Progenitor cell of endocrine pancreas (in vitro differentiated cells): ENCODE results near the gene DOP1A. TPM values are rescaled to one million over a fixed set of nuclear protein-coding genes. Genes with fewer than 3 reads are reported as not detected.
"Not testable (repeated sequence)": the region's sequence is repeated elsewhere in the genome, so short reads cannot be mapped to it uniquely, and the experiment has no call there.

Source experiments
- DNase-seq: peaks from one replicate; pipeline ENCODE4 v3.0.0; 2021; ENCODE audit warnings: low spot score; ENCODE audit not compliant: unreplicated experiment
- H3K27ac Mint-ChIP-seq: 2 replicates; pipeline ENCODE4 v1.8.0; 2021; ENCODE audit warnings: mild to moderate bottlenecking, moderate library complexity, mixed read lengths
- H3K27me3 Mint-ChIP-seq: 2 replicates; pipeline ENCODE4 v1.8.0; 2021; ENCODE audit warnings: mixed read lengths
- H3K36me3 Mint-ChIP-seq: 2 replicates; pipeline ENCODE4 v1.8.0; 2022; ENCODE audit warnings: mixed read lengths; ENCODE audit not compliant: insufficient read depth
- H3K4me1 Mint-ChIP-seq: 2 replicates; pipeline ENCODE4 v1.8.0; 2021; ENCODE audit warnings: low read depth, mixed read lengths
- H3K4me3 Mint-ChIP-seq: 2 replicates; pipeline ENCODE4 v1.8.0; 2021; ENCODE audit warnings: low read depth, mild to moderate bottlenecking, moderate library complexity, mixed read lengths
- H3K9me3 Mint-ChIP-seq: 2 replicates; pipeline ENCODE4 v1.8.0; 2021; ENCODE audit warnings: low read depth, mixed read lengths
- total RNA-seq: library from RNA; stranded (reverse); gene quantifications from 2 replicates; pipeline ENCODE4 v1.2.1, GENCODE V29; 2021
- TF ChIP-seq, protein P1 (sequence below): fragments of 200-600 bp; sonication (generic); IDR thresholded peaks from one replicate; pipeline ENCODE4 v1.5.0; 2021; ENCODE audit warnings: antibody characterized with exemption, mild to moderate bottlenecking; ENCODE audit not compliant: unreplicated experiment

DOP1A gene
- total RNA-seq, 1 donor from 2014 or later, result 47.1 TPM

DNA sequence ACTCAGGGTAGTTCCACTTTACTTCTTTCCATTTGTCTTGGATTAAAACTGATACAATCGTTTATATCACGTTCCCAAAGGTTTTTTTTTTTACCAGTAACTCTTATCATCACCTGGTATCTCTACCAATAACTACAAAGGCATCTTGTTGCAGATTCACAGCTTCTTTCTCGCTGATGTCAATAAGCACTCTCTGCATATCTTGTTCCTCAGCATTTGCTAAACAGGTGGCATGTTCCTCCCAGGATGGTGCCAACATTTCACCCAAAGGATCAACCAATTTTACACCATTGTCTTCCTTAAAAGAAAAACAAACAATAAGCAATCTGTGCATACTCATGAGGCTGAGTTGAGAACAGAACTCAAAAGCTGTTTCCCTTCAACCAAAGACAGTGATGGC is 121.0 kb downstream of the DOP1A start:
- DNase-seq, result no peak
- H3K9me3 Mint-ChIP-seq, result no peaks in the 10 kb centered on the region
- H3K27me3 Mint-ChIP-seq, result no peaks in the 10 kb centered on the region
- H3K4me1 Mint-ChIP-seq, result peaks cover 14% of the 10 kb centered on the region
- peaks cover 21% of the 10 kb centered on the region for H3K36me3 Mint-ChIP-seq
- TF ChIP-seq, protein P1, sequence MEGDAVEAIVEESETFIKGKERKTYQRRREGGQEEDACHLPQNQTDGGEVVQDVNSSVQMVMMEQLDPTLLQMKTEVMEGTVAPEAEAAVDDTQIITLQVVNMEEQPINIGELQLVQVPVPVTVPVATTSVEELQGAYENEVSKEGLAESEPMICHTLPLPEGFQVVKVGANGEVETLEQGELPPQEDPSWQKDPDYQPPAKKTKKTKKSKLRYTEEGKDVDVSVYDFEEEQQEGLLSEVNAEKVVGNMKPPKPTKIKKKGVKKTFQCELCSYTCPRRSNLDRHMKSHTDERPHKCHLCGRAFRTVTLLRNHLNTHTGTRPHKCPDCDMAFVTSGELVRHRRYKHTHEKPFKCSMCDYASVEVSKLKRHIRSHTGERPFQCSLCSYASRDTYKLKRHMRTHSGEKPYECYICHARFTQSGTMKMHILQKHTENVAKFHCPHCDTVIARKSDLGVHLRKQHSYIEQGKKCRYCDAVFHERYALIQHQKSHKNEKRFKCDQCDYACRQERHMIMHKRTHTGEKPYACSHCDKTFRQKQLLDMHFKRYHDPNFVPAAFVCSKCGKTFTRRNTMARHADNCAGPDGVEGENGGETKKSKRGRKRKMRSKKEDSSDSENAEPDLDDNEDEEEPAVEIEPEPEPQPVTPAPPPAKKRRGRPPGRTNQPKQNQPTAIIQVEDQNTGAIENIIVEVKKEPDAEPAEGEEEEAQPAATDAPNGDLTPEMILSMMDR, result no peak
- H3K4me3 Mint-ChIP-seq, result no peak overlapping the region
- H3K27ac Mint-ChIP-seq, result peak overlapping the region; percentile 24

DNA sequence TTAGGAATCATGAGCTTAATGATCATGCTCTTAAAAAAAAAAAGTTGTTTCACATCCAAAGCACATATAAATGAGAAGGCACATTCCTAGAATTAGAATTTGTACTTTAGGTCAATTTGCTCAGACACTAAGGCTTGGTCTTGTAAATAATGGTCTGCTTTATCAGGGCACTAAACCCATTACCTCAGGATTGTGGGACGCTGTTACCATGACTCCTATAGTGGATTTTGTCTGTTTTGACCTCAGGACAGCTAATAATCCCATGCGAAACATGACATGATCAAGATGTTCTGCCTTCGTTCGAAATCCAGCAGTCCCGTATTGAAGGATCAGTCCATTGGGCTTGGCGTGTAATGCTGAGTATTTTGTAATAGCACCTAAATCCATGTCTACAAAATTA is 123.2 kb downstream of the DOP1A start:
- peak overlapping the region; percentile 76 for H3K27ac Mint-ChIP-seq
- H3K4me1 Mint-ChIP-seq, result peaks cover 23% of the 10 kb centered on the region
- H3K9me3 Mint-ChIP-seq, result no peaks in the 10 kb centered on the region
- DNase-seq, result no peak
- peaks cover 12% of the 10 kb centered on the region for H3K36me3 Mint-ChIP-seq
- H3K27me3 Mint-ChIP-seq, result no peaks in the 10 kb centered on the region
- TF ChIP-seq, protein P1, result no peak
- H3K4me3 Mint-ChIP-seq, result peak overlapping the region; percentile 99

DNA sequence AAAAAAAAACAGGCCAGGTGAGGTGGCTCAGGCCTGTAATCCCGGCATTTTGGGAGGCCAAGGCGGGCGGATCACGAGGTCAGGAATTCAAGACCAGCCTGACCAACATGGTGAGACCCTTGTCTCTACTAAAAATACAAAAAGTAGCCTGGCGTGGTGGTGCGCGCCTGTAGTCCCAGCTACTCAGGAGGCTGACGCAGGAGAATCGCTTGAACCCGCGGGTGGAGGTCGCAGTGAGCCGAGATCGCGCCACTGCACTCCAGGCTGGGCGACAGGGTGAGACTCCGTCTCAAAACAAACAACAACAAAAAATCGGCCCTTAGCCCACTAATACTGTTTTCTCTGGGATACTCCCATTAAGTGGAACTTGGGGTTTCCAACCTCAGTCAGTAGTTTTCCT is 124.5 kb downstream of the DOP1A start:
- not testable (repeated sequence) for H3K27me3 Mint-ChIP-seq, DNase-seq, H3K9me3 Mint-ChIP-seq
- Mint-ChIP-seq H3K27ac (peak overlapping the region; percentile 99), H3K4me1 (peaks cover 23% of the 10 kb centered on the region), H3K36me3 (peaks cover 10% of the 10 kb centered on the region), H3K4me3 (peak overlapping the region; percentile 99)

DNA sequence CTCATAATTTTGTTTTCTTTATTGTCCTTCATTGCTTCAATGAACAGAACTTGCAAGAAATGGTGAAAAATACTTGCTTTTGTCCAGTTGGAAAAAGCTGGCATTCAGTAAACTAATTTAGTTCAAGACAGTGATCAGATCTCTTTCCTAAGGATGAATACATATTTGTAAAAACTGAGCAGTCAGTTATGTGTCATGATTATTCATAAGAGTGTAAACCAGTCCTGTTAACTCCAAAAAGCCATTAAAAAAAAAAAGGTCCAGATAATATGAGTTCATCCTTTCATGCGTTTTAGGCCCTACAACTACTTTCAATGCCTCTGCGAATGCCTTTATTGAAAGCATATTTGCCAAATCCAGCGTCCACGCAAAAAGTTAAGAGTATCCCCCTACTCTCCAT is 125.0 kb downstream of the DOP1A start:
- H3K27me3 Mint-ChIP-seq, result no peaks in the 10 kb centered on the region
- H3K4me3 Mint-ChIP-seq, result peak overlapping the region; percentile 99
- H3K9me3 Mint-ChIP-seq, result no peaks in the 10 kb centered on the region
- DNase-seq, result no peak
- TF ChIP-seq, protein P1, result no peak
- H3K36me3 Mint-ChIP-seq, result peaks cover 13% of the 10 kb centered on the region
- peak overlapping the region; percentile 99 for H3K27ac Mint-ChIP-seq
- H3K4me1 Mint-ChIP-seq, result peaks cover 23% of the 10 kb centered on the region

DNA sequence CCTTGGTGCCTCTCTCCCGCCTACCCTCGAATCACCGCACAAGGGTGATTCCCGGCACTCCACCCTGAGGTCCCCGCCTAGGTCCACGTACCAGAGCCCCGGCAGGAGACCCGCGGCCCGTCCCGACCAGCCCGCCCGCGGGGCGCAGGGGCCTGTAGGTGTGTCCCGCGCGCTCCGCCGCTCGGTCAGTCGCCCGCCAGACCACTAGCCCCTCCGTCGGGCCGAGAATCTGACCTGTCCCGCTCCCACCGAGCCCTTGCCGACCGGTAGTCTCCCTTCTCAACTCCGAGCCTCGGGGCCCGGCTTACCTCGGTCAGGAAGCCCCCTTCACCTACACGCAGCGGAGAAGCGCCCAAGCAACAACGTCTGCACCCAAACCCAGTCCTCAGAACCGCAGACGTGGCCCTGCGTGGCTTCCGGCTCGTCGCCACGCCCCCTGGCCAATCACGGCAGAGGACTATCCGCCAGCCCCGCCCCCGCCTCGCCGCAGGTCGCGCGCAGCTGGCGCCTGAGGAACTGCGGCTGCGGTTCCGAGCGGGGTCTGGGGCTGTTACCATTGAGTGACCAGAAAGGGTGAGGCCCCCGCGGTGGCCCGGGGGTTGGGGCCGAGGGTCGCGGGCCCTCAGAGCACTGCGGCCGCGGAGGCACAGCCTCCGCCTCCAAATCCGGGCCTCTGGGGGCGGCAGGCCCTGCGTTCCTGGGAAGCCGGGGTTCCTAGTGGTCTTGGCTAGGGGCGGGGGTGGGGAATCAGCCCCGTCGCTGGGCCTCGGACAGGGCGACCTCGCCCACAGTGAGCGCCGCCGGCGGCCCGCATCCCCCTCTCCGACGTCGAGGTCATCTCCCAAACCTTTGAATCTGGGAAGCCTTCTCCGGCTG is 125.6 kb downstream of the DOP1A start, which contains the start of the genes PGM3 and RWDD2A:
PGM3 (minus strand) TSS at position 395 of the 876 bp plus-strand sequence. CDS start 2,253 bp downstream, outside the sequence.
RWDD2A (plus strand) TSS at position 487 of the 876 bp plus-strand sequence. CDS start 1,095 bp downstream, outside the sequence.
- H3K9me3 Mint-ChIP-seq, result no peaks in the 10 kb centered on the region
- DNase-seq, result peak; percentile 83
- peak within 1 kb of the TSS; percentile 99 for H3K27ac Mint-ChIP-seq
- peaks cover 23% of the 10 kb centered on the region for H3K4me1 Mint-ChIP-seq
- peak within 1 kb of the TSS; percentile 99 for H3K4me3 Mint-ChIP-seq
- no peaks in the 10 kb centered on the region for H3K27me3 Mint-ChIP-seq
- peaks cover 14% of the 10 kb centered on the region for H3K36me3 Mint-ChIP-seq
- TF ChIP-seq, protein P1, result no peak
